Stimulated activated CD8-positive, alpha-beta memory T cell treated with anti-CD3 and anti-CD28 coated beads, Interleukin-7, amount 100 ng/mL, for 1 hour (primary cell): ENCODE measurements around the gene OR9A2.
"Not testable (repeated sequence)": the region's sequence is repeated elsewhere in the genome, so short reads cannot be mapped to it uniquely, and the experiment has no call there.

Source experiments
- DNase-seq, 2 donors: peaks; one replicate each; pipeline ENCODE4 v3.0.0-alpha.2; 2020; ENCODE audit warnings: low read depth in 2 of 2

The OR9A2 gene

DNA sequence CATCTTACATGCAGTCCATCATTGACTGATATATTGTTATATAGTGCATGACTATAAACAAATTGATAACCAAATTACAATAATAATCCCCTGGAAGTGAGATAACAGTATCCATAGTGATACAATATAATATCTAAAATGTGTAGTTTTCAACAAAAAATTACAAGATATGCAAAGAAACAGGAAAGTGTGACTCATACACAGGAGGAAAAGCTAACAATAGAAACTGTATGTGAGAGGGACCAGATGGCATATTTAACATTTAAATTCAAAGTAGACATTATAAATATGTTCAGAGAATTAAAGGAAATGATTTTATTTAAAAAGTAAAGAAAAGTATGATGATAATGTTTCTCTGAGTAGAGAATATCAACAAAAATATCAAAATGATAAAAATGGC is 8.0 kb downstream of the OR9A2 start:
- DNase-seq = no peak

DNA sequence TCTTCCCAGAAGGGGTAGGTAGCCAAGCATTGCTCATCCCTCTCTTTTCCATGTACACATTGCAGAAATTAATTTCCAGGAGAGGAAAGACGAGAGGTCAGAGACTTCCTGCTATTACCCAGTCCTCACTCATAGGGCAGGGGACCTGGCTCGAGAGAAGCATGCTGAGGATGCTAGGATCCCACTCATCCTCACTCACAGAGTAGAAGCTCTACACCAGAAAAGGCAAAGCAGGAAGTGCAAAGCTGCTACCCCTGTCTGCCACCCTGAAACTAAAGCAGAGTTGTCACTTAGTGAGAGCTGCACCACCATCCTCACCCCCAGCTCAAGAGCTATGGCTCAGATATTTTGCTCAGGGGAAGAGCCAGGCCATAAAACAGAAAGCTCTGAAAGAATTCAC is 9.9 kb downstream of the OR9A2 start:
- DNase-seq = no peak

DNA sequence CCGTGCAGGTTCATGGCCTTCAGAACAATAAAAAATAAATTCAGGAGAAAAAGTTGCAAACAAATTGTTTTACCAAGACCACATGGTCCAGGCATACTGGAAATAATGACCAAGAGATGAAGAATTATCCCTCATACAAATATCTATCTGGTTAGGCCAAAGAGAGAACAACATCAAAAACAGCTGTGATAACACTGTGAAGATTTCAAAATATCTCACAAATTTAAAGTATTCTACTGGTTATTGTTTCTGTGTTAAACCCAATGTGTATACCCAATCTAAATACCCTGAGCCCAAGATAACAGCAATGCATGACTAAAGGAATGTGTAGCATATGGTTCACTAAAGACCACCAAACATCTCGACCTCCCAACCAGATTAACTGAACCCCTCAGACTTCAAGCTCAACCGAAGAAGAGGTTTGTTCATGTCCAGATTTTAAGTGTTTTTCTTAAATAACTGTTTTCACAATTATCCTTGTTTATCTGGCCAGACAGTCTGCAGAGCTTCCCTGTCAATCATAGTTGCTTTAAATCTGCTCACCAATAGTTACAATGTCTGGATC is 10.9 kb downstream of the OR9A2 start:
- no peak for DNase-seq

DNA sequence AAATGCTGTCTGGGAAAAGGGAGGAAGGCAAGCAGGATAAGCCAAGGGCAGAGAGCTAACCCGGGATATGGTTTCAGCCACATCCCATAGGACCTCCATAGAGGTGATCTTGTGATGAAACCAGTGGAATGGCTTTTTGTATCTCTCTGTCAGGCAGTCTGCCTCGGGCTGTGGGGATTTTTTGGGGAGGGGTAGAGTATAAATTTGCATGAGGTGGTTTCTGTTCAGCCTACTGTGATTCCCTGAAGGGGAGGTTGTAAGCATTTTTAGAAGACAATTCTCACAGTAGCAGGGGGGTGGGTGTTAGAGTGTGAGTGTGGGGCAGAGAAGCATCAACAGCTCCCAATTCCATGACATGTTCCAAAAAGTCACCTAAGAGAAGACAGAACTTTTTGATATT is 11.8 kb downstream of the OR9A2 start:
- DNase-seq = no peak

DNA sequence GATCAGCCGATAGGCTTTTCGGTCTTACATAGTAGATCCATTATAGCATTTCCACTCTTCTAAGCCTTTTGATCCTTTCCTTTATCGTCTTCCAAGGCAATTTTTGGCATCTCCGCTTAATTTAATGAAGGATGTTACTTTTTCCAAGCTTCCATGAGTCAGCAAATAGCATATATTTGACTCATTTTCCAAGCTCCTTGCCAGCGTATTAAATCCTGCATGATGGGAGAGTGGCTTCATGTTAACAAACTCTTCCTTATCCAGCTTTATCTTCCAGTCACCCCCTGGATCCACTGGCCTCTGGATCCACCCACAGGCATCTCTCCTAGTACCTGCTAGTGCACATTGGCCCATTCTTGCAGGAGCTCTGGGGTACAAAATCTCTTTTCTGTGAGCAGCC is 13.0 kb downstream of the OR9A2 start:
- no peak for DNase-seq

DNA sequence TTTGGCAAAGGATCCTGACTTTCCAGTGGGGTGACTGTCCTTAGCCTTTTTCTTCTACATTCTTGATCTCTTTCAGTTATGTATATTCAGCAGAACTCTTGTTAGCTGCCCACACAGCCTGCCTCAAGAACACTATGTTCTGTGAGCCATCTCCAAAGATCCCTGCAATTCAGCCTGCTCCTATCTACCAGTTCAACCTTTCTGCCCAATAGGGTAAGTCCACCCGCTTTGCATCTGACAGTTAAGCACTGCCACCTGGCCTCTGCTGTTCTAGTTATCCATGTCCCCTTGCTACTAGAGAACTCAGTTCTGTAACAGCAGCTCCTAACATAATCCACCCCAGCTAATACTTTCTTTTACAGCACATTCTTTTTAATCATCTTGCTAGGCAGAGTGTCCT is 13.5 kb downstream of the OR9A2 start:
- no peak for DNase-seq

DNA sequence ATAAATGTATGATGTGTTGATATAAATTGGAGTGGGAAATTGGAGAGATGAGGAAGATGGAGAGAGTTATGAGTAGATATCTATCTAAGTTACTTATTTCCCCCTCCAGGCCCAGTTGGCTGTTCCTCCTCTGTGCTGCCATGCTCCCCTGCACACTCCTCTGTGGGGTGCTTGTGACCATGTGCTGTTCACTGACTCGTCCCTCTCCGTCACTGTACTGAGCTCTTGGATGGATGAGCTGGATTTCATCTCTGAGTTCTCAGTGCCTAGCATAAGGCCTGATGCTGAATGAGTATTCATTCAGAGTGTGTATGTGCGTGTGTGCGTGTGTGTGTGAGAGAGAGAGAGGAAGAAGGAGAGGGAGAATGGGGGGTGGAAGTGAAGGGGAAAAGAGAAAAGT is 14.5 kb downstream of the OR9A2 start:
- DNase-seq = no peak

DNA sequence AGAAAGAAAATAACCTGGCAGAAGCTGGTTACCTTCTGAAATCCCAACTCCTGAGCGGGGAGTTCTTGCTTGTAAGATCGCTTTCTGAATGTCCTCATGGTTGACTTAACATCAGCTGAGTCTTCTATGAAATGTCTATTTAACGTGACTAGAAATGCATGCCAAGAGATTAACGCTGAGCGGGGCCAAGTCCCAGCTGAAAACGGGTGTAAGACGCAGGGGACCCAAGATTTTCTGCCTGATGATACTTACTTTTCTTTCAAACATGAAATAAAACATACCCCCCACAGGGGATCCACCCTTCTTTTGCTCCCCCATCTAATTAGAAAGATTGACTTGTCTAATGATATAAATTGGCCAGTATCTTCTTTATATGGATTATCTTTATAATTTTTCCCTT is 14.9 kb downstream of the OR9A2 start:
- DNase-seq = no peak

DNA sequence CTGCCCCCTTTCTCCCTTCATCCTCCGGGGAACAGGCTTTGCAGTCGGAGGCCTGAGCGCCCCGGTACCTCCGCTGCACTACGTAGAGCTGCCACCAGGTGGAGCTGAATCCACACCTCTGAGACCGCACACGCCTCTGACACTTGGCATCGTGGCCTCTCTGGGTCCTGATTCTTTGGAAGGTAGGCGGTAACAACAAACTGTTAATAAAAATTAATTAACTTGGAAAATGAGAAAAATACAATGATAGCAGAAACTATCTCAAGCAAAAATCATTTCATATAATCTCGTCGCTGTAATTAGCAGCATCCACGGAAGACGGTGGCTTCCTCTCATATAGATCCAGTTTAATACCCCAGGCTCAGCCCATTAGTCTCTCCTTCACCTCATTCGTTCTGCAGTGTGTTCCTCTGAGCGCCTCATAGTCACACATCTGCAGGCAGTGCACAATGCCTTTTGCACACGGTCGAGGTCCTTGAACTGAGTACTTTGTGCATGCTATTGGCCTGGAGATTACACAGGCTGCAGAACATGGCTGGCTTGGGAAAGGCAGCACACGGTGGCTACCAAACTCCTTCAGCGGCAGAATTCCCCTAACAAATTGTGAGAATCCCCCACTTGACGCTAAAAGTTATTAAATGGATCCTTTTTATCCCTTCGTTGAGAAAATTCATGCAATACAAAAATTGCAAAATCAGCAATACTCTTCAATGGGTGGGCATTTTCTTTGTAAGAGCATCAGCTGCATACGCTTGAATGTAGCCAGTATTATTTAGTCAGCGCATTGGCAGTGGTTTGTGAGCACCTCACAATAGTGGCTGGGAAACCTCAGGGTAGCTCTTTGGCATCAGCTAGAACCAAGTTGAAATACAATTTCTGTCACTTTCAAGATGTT is 18.7 kb downstream of the OR9A2 start:
- peak; percentile 60 to 68 for DNase-seq

DNA sequence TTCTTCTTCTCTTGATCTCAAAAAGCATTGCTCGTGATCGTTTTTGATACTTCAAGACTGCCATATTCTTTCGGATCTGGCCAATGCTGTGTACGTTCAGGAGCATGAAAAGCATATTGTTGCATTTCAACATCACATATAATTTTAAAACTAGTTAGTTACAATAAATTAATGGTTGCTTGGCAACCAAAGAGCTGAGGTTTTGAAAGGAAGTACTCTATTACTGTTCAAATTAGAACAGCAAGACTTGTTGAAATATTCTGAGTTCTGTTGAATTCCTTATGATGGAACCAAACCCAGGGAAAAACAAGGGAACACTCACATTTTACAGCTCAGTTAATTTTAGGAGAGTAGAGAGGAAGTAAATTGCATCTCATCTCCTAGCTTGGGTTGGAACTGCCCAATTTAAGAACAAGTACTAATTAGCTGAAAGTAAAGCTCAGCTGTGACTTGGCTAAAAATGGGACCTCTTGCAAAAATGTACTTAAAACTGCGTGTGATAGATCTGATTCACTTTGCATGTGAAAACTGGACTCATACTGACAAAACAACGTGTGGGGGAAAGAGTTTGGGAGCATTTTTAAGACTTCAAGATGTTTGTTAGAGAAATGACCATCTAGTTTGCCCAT is 21.2 kb downstream of the OR9A2 start:
- DNase-seq = no peak

DNA sequence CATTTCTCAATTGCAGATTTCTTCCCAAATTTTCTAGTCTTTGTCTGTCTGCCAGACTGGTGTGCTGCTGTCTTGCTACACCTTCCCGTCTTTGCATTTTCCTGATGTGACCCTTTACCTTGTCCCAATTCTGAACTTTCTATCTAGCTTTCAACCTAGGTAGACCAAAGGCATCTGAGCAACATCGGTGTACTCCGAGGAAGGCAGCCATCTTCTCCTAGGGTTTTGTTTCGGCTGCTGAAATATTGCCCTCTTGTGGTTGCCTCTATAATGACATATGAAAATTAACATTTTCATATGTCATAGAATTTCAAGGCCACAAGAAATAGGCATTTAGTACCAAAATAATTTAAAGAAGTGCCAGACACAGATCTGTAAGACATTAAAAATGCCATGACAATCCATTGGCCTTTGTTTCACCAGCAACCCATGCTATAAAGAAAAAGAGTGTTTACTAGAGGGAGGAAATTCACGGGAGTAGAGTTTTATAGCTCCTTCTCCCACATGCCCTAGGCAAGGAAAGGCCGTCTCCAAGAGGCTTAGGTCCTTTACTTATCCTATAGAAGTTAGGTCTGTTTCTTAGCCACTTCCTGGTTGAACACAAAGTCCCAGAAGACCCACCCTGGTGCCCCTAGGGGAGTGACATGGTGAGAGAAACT is 23.4 kb downstream of the OR9A2 start:
- no peak for DNase-seq

DNA sequence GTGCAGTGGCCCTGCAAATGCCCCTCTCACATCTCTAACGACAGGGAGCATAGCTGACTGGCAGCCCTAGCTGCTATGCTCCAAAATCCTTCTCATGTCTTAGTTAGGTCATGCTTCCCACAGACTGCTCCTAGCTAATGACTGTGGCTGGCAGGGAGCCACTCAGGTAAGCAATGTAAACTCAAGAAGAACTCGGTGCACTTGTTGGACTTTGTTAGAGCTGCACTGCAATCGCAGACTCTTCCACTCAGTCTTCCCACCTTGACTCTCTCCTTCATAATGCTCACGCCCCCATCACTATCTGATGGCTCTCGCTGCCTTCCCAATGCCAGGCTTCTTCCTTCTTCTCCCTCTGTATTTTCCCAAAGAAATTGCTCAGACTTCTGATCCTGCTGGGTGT is 24.0 kb downstream of the OR9A2 start:
- no peak for DNase-seq

DNA sequence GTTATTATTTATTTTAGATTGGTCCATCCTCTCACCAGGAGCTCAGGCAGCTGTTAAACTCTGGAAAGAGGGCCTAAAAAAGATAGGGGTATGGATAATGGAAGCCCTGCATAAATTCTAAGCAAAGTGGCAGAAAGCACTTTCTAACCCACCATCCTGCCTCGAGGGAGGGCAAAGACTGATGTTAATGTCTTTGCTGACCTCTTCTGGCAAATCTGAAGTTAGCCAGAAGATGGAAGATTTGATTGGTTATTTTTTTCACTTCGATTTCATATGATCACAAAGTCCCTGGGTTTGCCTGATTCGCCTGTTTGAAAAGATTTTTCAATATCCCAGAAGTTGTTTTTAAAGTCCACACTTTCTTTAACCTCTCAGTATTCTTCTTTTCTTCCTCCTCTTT is 24.8 kb downstream of the OR9A2 start:
- no peak for DNase-seq

DNA sequence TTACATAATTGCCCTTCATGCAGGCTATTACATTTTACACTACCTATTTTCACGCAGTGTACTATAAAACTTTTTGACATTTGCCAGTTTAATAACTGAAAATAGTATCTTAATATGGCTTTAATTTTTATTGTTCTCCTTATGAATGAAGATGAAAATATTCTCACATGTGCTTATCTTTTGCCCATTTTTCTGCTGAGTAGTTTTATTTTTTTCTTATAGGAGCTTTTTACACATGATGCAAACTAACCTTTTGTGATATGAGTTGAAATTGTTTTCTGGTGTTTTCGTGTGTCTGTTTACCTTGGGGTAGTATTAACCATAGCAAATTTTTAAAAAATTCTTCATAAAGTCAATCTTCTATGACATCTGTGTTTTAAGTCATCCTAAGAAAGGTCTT is 26.3 kb downstream of the OR9A2 start:
- no peak for DNase-seq

DNA sequence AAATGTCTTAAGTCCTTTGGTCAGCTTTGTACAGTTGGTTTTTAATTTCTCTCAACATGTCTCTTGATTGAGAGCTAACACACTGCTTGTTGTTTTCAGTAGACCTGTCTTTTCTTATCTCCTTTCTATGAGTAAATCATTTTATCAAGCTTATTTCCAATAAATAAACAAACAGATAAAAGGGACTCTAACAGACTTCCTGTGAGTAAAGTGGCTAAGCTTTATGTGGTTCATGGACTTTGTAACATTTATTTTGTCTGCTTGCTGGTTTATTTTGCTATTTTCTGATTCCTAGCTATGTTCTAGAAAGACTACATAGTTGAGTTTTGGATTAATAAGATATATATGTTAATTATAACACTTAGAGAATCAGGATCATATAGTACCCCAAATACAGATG is 27.1 kb downstream of the OR9A2 start:
- no peak for DNase-seq

DNA sequence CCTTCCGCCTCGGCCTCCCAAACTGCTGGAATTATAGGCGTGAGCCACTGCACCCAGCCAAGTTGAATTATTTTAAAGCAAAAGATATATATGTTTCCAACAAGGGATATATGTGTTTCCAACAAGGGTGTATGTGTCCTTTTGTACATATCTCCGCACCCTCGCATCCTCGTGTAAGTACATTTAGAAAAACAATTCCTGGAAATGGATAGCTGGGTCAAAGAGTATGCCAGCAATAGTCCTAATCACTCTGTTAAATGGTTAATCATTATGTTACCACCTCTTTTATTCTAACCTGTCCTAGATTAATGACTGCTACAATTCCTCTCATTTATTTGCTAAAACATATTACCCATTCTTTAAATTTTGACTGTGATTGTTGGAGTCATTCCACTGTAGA is 28.0 kb downstream of the OR9A2 start:
- no peak for DNase-seq

DNA sequence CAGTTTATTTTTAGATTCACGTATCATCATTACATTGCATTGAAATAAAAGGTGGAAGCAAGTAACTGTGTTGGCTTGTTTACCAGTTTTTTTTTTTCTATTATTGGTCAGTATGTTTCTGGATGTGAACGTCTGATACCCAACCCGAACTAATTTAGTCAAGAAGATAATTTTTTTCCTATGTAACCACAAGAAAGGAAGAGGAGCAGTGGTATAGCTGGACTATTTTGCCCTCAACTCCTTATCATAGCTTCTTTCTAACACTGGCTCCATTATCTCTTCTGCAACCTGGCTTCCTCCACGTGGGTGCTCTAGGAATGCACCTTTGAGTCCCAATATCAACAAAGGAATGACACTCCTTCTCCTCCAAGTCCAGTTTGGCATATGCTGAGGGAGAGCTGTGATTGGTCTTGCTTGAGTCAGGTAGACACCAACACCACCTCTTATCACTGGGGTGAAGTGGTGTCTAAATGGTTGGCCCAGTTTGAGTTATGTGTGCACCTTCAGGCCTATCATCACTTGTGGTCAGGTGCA is 29.4 kb downstream of the OR9A2 start:
- DNase-seq = no peak

DNA sequence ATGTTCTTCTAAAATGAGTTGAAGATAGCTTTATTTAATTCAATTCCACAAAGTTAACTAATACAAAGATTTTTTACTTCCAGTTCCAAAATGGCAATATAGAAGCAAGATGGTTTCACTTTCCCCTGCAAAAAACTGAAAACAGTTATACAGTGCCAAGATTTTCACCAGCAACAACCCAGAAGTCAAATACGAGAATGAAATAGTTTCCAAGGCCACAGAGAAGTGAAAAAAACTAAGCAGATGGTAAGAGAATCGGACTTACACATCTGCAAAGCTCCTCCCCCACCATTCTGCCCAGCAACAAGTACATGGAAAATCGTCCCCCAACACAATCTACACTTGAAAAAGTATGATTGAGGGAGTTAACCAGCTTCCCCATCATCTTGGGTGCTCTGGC is 34.5 kb downstream of the OR9A2 start:
- DNase-seq = no peak

DNA sequence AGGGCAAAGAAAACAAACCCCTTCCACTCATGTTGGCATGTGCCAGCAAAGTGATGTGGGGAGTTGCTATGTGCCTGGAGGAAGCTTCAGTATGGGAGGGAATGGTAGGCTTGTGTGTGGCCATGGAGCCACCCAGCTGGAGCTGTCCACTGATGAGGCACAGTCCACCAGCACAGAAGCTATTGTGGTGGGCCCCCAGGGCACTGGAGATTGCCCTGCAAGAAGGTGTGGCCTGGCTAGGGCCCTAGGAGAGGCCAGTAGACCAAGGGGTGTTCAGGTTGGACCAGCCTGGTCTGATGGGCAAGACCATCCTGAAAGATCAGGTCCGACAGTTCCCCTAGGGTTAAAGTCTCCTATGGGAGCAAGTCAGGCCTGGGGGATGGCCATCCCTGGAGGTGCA is 42.6 kb downstream of the OR9A2 start:
- DNase-seq = no peak

DNA sequence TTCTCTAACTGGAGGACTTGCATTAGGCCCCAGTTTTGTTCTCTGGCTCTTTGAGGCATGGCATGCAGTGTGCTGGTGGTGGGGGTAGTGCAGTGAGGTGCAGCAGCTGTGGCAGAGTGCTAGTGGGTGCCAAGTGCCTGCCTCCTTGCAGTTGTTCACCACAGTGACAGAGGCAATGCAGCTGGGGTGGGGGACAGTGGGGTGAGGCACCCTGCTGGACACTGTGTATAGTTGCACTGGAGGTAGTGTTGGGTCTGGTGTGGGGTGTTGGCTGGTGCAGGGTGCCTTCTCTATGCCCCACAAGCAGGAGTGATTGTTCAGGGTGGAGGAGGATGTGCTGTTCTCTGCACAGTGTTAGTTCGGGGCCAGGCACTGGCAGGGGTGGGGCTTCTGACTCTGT is 43.1 kb downstream of the OR9A2 start:
- no peak for DNase-seq

DNA sequence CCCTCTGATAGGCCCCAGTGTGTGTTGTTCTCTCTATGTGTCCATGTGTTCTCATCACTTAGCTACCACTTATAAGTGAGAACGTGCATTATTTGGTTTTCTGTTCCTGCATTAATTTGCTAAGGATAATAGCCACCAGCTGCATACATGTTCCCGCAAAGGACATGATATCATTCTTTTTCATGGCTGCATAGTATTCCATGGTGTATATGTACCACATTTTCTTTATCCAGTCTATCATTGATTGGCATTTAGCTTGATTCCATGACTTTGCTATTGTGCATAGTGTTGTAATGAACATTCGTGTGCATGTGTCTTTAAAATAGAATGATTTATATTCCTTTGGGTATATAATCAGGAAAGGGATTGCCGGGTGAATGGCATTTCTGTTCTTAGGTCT is 48.5 kb downstream of the OR9A2 start:
- DNase-seq = not testable (repeated sequence)
